Natural killer cell treated with Interleukin-12 subunit alpha and Interleukin-12 subunit beta and Interleukin-15 and Interleukin-18, amount 100 ng/mL, for 72 hours (primary cell): ENCODE results near the gene RAB37. TPM values are rescaled to one million over a fixed set of nuclear protein-coding genes. Genes with fewer than 3 reads are reported as not detected.

Source experiments
- ATAC-seq, 2 donors: fragments of 150-1000 bp; cut with Tn5 transposase in 1 of 2; sonication (Bioruptor Pico), chemical (Tn5 transposase) in 1 of 2; 2 replicates each; pipeline ENCODE4 v1.10.0; 2021
- DNase-seq: peaks from one replicate; pipeline ENCODE4 v3.0.0; 2022; ENCODE audit warnings: low spot score
- H3K27ac Mint-ChIP-seq, 2 donors: 1 replicate in 1 of 2; 2 replicates in 1 of 2; pipeline ENCODE4 v1.8.0; 2022; ENCODE audit warnings: mixed read lengths in 2 of 2, mild to moderate bottlenecking in 1 of 2, moderate library complexity in 1 of 2
- H3K27me3 Mint-ChIP-seq, 2 donors: 1 replicate in 1 of 2; 2 replicates in 1 of 2; pipeline ENCODE4 v1.8.0; 2022; ENCODE audit warnings: mixed read lengths in 2 of 2
- H3K36me3 Mint-ChIP-seq: one replicate; pipeline ENCODE4 v1.8.0; 2022; ENCODE audit warnings: mixed read lengths
- H3K4me1 Mint-ChIP-seq, 2 donors: 1 replicate in 1 of 2; 2 replicates in 1 of 2; pipeline ENCODE4 v1.8.0; 2022; ENCODE audit warnings: low read depth in 2 of 2, mixed read lengths in 2 of 2, mild to moderate bottlenecking in 1 of 2
- H3K4me3 Mint-ChIP-seq: one replicate; pipeline ENCODE4 v1.8.0; 2022; ENCODE audit warnings: mixed read lengths
- H3K9me3 Mint-ChIP-seq: 2 replicates; pipeline ENCODE4 v1.8.0; 2022; ENCODE audit warnings: mixed read lengths
- total RNA-seq, 2 donors: library from RNA; stranded (reverse); gene quantifications; one replicate each; pipeline ENCODE4 v1.2.3, GENCODE V29; 2022

Gene RAB37, protein sequence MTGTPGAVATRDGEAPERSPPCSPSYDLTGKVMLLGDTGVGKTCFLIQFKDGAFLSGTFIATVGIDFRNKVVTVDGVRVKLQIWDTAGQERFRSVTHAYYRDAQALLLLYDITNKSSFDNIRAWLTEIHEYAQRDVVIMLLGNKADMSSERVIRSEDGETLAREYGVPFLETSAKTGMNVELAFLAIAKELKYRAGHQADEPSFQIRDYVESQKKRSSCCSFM
- 1 to 10 TPM; 1.3 to 3.3 TPM for total RNA-seq

DNA sequence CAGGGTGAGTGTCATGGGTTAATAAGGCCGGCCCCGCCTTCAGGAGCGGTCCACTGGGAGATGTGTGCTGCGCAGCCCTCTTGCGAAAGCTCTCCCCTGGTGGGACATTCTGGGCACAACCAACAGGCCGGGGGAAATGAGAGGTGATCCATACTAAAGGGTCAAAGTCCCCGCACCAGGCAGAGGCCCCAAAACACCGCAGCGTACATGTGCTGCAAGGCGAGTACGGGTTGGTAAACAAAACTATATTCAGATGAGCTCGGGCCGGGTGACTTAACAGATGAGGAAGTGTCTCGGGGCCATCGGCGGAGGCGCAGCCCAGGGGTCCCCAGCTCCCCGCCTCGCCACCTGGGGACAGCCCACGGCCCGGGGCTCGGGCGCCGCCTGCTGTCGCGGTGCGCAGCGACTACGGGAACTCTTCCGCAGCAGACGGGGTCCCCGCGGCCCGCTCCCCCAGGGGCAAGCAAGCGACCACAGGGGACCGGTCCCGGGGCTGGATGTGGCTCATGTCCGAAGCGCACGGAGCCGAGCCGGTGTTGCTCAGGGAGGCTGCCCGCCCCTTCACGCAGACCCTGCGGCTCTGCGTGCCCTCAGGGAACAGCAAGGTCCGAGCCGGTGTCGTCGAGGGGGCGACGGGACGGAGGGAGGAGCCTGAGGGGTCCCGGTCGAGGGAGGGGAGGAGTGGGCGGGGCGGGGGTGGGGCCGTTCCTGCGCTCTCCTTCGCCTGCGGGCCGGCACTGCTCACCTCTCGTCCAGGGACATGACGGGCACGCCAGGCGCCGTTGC lies at the start of gene RAB37:
TSS of gene RAB37 (plus strand) at position 744 of the 786 bp plus-strand sequence. CDS start at position 761, 17 bp downstream.
- Mint-ChIP-seq H3K27ac (peak within 1 kb of the TSS; percentile 41 to 60), H3K9me3 (no peaks in the 10 kb centered on the region), H3K36me3 (no peaks in the 10 kb centered on the region), H3K27me3 (peaks cover 11% of the 10 kb centered on the region in 2 donors), H3K4me1 (peaks cover 36% of the 10 kb centered on the region in 2 donors), H3K4me3 (peak within 1 kb of the TSS; percentile 81)
- DNase-seq (peak; percentile 62), ATAC-seq (peak; percentile 44 to 50)

DNA sequence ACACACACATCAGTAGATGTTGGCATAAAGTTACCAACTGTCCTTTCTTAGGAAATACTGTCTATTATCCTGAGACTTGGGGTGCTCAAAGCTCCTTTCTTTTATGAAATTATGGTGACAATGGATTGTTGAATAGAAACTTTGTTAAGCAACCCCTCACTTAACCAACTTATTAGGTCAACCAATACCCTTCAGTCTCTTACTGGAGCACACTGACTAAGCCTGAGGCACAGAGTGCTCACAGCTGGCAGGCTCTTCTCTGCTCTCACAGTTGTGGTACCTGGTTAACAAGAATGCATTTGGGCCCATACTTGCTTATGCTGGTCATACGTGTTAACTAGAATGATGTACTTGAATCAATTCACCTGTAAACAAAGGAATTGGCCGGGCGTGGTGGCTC lies 49.2 kb upstream of the RAB37 start:
- peaks cover 6 to 12% of the 10 kb centered on the region in 2 donors for H3K27me3 Mint-ChIP-seq
- no peaks in the 10 kb centered on the region for H3K36me3 Mint-ChIP-seq
- H3K9me3 Mint-ChIP-seq, result no peaks in the 10 kb centered on the region
- ATAC-seq, result no peak
- H3K27ac Mint-ChIP-seq, result no peak overlapping the region
- no peak for DNase-seq
- H3K4me3 Mint-ChIP-seq, result no peak overlapping the region
- peaks cover 10 to 26% of the 10 kb centered on the region in 2 donors for H3K4me1 Mint-ChIP-seq

DNA sequence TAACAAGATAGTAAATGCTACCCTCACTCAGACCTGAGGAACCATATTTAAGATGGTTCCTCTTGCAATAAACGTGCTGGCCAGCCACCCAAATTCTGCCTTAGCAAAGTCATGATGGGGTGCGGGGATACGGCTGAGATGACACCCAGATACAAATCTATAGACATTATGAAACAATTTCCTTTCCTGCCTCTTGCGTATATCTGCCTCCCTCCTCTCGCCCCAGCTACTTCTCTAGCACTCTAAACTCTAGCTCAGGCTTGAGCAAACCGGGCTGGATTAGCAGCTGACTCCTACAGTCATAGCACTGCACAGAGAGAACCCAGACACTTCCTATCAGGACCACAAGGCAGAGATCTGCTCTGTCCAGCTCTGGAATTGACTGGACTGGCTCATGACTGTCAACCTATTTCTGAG lies 46.6 kb upstream of the RAB37 start:
- Mint-ChIP-seq H3K9me3 (no peaks in the 10 kb centered on the region), H3K4me3 (no peak overlapping the region), H3K27ac (peak overlapping the region in 1 of 2 donors; percentile 39), H3K4me1 (peaks cover 12 to 32% of the 10 kb centered on the region in 2 donors), H3K27me3 (peaks cover 3 to 9% of the 10 kb centered on the region in 2 donors), H3K36me3 (no peaks in the 10 kb centered on the region)
- DNase-seq, result no peak
- peak; percentile 85 to 91 for ATAC-seq

GRCh38 chr17:74691151-74691550 lies 45.9 kb upstream of the RAB37 start:
- DNase-seq (no peak), ATAC-seq (no peak)
- Mint-ChIP-seq H3K4me3 (no peak overlapping the region), H3K27me3 (peaks cover 3 to 9% of the 10 kb centered on the region in 2 donors), H3K9me3 (no peaks in the 10 kb centered on the region), H3K4me1 (peaks cover 12 to 32% of the 10 kb centered on the region in 2 donors), H3K27ac (peak overlapping the region in 1 of 2 donors; percentile 39), H3K36me3 (no peaks in the 10 kb centered on the region)

DNA sequence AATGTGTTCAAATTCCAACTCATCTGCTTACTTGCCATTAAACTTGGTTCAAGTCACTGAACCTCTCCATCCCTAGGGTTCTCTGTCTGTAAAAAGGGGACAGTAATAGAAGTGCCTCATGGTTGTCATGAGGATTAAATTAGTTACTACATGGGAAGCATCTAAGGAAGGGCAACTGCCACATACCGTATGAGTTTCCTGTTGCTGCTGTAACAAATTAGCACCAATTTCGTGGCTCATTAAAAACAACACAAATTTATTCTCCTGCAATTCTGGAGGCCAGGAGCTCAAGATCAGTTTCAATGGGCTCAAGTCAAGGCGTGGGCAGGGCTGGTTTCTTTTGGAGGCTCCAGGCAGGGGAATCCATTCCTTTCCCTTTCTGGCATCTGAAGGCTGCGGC lies 43.0 kb upstream of the RAB37 start:
- DNase-seq, result no peak
- no peak for ATAC-seq
- Mint-ChIP-seq H3K27ac (peak overlapping the region in 1 of 2 donors; percentile 16), H3K9me3 (no peaks in the 10 kb centered on the region), H3K4me3 (no peak overlapping the region), H3K4me1 (peaks cover 8 to 25% of the 10 kb centered on the region in 2 donors), H3K27me3 (peaks cover 7 to 9% of the 10 kb centered on the region in 2 donors), H3K36me3 (no peaks in the 10 kb centered on the region)

DNA sequence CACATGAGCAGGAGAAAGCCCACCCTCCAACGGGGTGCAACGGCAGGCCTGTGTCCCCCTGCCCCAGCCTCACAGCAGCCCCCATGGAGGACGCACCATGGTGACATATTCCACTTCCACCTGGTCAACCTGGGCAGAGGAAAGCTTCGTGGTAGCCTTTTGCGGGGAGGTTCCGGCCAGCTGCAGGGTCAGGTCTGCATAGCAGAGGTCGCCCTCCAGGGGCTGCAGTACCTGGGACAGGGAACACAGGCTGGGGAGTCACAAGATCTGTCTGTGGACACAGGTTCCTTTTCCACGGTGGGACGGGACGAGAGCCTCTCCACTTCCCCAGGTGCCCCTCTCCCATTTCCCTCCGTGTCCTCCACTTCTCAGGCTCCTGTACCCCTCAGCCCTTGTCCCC lies 41.4 kb upstream of the RAB37 start:
- DNase-seq, result no peak
- H3K27me3 Mint-ChIP-seq, result peaks cover 9% of the 10 kb centered on the region in 2 donors
- ATAC-seq, result no peak
- H3K9me3 Mint-ChIP-seq, result no peaks in the 10 kb centered on the region
- no peaks in the 10 kb centered on the region for H3K36me3 Mint-ChIP-seq
- H3K27ac Mint-ChIP-seq, result no peak overlapping the region
- H3K4me1 Mint-ChIP-seq, result peaks cover 2 to 17% of the 10 kb centered on the region in 2 donors
- H3K4me3 Mint-ChIP-seq, result no peak overlapping the region

GRCh38 chr17:74697515-74697914 lies 39.5 kb upstream of the RAB37 start:
- Mint-ChIP-seq H3K36me3 (no peaks in the 10 kb centered on the region), H3K4me3 (no peak overlapping the region), H3K4me1 (peaks cover 2 to 10% of the 10 kb centered on the region in 2 donors), H3K9me3 (no peaks in the 10 kb centered on the region), H3K27me3 (peaks cover 5 to 9% of the 10 kb centered on the region in 2 donors), H3K27ac (no peak overlapping the region)
- DNase-seq (no peak), ATAC-seq (no peak)

DNA sequence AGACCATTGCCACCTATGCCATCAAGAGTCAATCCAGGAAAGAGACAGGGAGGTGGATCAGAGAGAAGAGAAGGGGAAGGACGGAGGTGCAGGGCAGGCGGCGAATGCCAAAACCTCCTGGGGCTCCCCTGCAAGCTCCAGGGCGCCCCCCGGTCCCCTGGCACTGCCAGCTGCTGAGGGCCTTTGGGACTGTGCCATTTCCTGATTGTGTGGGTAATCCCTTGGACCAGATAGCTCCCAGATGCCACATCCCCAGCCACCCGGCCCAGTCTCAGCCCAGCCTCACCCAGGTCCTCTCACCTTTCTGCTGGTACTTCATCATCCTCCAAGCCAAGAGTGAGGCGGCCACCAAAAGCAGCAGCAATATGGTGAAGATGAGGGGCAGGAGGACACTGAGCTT lies 39.0 kb upstream of the RAB37 start:
- Mint-ChIP-seq H3K36me3 (no peaks in the 10 kb centered on the region), H3K4me1 (peaks cover 2 to 5% of the 10 kb centered on the region in 2 donors), H3K27me3 (peaks cover 3 to 5% of the 10 kb centered on the region in 2 donors), H3K27ac (no peak overlapping the region), H3K4me3 (no peak overlapping the region), H3K9me3 (no peaks in the 10 kb centered on the region)
- peak in 1 of 2 donors; percentile 24 for ATAC-seq
- DNase-seq, result no peak

- no peak for DNase-seq
- no peak for ATAC-seq
- peaks cover 0 to 5% of the 10 kb centered on the region in 2 donors for H3K27me3 Mint-ChIP-seq
- H3K9me3 Mint-ChIP-seq, result no peaks in the 10 kb centered on the region
- H3K36me3 Mint-ChIP-seq, result no peaks in the 10 kb centered on the region
- H3K4me3 Mint-ChIP-seq, result no peak overlapping the region
- no peak overlapping the region for H3K27ac Mint-ChIP-seq
- no peaks in the 10 kb centered on the region for H3K4me1 Mint-ChIP-seq
Observed at GRCh38 chr17:74699236-74699635, 37.8 kb upstream of the RAB37 start.

GRCh38 chr17:74702116-74702871 lies 34.8 kb upstream of the RAB37 start:
- no peaks in the 10 kb centered on the region for H3K9me3 Mint-ChIP-seq
- ATAC-seq (no peak), DNase-seq (no peak)
- H3K27ac Mint-ChIP-seq, result no peak overlapping the region
- no peak overlapping the region for H3K4me3 Mint-ChIP-seq
- peaks cover 0 to 5% of the 10 kb centered on the region in 2 donors for H3K27me3 Mint-ChIP-seq
- H3K36me3 Mint-ChIP-seq, result no peaks in the 10 kb centered on the region
- H3K4me1 Mint-ChIP-seq, result no peaks in the 10 kb centered on the region

DNA sequence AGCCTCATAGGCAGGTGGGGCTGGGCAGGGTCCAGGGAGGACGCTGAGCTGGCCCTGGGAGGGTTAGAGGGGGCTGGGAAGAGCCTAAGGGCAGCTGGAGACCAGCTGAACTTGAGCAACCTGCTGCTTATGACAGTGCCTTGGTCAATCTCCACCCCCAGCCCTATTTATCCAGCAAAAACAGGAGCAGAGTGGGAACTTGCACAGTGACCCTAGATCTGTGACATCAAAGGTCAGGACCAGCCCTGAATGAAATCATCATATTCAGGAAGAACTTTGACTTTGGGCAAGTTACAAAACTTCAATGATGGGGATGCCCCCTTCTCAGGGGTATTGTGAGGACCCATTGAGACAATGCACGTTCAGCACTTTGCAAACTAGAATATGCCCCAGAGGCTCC lies 33.7 kb upstream of the RAB37 start:
- peaks cover 0 to 5% of the 10 kb centered on the region in 2 donors for H3K27me3 Mint-ChIP-seq
- no peaks in the 10 kb centered on the region for H3K9me3 Mint-ChIP-seq
- no peak overlapping the region for H3K27ac Mint-ChIP-seq
- no peaks in the 10 kb centered on the region for H3K36me3 Mint-ChIP-seq
- no peak for DNase-seq
- no peak for ATAC-seq
- no peak overlapping the region for H3K4me3 Mint-ChIP-seq
- H3K4me1 Mint-ChIP-seq, result no peaks in the 10 kb centered on the region

GRCh38 chr17:74704544-74704943 lies 32.5 kb upstream of the RAB37 start:
- no peak overlapping the region for H3K4me3 Mint-ChIP-seq
- ATAC-seq (no peak), DNase-seq (no peak)
- H3K4me1 Mint-ChIP-seq, result no peaks in the 10 kb centered on the region
- H3K9me3 Mint-ChIP-seq, result no peaks in the 10 kb centered on the region
- no peaks in the 10 kb centered on the region for H3K36me3 Mint-ChIP-seq
- H3K27me3 Mint-ChIP-seq, result peaks cover 0 to 2% of the 10 kb centered on the region in 2 donors
- no peak overlapping the region for H3K27ac Mint-ChIP-seq

GRCh38 chr17:74711058-74711824 lies 25.8 kb upstream of the RAB37 start:
- H3K4me3 Mint-ChIP-seq, result peak overlapping the region; percentile 4
- DNase-seq, result no peak
- H3K4me1 Mint-ChIP-seq, result peaks cover 14 to 30% of the 10 kb centered on the region in 2 donors
- ATAC-seq, result no peak
- peaks cover 12 to 17% of the 10 kb centered on the region in 2 donors for H3K27me3 Mint-ChIP-seq
- no peak overlapping the region for H3K27ac Mint-ChIP-seq
- H3K9me3 Mint-ChIP-seq, result no peaks in the 10 kb centered on the region
- no peaks in the 10 kb centered on the region for H3K36me3 Mint-ChIP-seq
